D341Med (cell line): Measurements from ENCODE around the gene SH3GL1.

Source experiments
- DNase-seq: peaks from one replicate; pipeline ENCODE4 v3.0.0; 2012; ENCODE audit warnings: low spot score

SH3GL1 gene

GRCh38 chr19:4342615-4343369 is 57.6 kb downstream of the SH3GL1 start:
- peak; percentile 92 for DNase-seq

GRCh38 chr19:4342314-4342614 is 58.1 kb downstream of the SH3GL1 start:
- no peak for DNase-seq

GRCh38 chr19:4338441-4339355 is 61.6 kb downstream of the SH3GL1 start, which contains the start of gene STAP2:
Gene STAP2, minus strand, starts transcription at chr19:4338827. Its CDS starts 74 bp downstream, at chr19:4338753.
- DNase-seq = peak; percentile 33

DNA sequence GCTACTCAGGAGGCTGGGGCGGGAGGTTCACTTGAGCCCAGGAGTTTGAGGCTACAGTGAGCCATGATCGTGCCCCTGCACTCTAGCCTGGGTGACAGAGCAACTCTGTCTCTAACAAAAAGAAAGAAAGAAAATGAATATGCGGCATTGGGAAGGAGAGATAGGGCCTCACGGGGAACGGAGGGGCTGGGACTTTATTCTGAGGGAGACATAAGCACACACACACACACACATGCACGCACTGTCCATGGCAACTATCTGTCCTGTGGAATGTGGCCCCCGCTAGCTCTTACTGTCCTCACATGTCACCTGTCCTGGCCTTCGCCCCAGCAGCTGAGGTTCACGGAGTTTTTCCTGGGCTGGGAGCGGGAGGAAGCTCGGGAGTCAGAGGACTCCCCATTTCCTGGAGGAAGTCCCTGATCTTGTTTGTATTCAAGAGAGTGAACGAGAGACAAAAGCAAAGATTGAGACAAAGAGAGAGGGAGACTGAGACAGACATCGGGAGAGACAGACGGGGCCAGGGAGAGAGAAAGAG is 62.4 kb downstream of the SH3GL1 start:
- DNase-seq = no peak

DNA sequence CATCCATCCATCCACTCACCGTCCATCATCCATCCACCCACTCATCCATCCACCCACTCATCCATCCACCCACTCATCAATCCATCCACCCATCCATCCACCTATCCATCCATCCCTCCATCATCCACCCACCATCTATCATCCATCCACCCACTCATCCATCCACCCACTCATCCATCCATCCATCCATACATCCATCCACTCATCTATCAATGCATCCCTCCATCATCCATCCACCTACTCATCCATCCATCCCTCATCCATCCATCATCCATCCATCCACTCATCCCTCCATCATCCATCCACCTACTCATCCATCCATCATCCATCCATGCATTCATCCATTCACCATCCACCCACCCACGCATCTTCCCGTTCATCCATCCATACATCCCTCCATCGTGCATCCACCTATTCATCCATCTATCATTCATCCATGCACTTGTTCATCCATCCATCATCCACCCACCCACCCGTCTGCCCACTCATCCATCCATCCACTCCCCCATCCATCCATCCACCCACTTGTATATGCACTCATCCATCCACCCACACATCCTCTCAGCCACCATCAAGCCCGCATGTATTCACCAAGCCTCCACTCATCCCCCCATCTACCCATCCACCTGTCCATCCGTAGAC is 65.3 kb downstream of the SH3GL1 start:
- no peak for DNase-seq

DNA sequence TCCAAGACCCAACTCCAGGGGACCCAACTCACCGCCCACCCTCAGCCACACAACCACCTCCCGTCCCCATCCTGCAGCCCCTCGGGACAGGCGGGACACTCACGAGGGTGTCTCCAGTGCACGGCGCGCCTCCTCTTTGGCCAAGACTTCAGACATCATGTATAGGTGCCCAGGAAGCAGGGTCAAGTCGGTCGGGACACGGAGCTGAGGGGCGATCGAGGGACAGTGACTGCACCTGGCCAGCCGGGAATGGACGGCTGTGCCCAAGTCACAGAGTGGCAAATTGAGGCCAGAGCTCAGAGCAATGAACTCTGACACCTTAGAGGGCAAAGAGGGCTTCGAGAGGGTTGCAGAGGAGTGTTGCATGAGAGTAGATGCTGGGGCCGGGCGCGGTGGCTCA is 70.5 kb downstream of the SH3GL1 start:
- DNase-seq = no peak

DNA sequence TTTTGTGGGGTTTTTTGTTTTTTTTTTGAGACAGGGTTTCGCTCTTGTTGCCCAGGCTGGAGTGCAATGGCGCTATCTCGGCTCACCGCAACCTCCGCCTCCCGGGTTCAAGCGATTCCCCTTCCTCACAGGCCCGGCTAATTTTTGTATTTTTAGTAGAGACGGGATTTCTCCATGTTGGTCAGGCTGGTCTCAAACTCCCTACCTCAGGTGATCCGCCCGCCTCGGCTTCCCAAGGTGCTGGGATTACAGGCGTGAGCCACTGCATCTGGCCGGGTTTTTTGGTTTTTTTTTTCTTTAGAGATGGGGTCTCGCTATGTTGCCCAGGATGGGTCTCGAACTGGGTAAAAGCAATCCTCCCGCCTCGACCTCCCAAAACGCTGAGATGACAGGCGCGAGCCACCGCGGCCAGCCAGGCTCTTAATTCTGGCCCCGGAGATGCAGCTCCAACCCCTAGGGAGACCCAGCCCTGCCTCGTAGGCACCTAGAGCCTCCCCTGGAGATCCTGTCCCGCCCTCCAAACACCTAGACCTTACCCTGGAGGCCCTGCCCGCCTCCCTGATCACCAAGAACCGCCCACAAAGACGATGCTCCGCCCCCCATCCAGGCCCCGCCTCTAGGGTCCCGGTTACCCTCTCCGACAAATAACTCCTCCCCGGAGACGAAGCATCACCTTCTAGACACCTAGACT is 71.2 kb downstream of the SH3GL1 start:
- DNase-seq = peak; percentile 60

DNA sequence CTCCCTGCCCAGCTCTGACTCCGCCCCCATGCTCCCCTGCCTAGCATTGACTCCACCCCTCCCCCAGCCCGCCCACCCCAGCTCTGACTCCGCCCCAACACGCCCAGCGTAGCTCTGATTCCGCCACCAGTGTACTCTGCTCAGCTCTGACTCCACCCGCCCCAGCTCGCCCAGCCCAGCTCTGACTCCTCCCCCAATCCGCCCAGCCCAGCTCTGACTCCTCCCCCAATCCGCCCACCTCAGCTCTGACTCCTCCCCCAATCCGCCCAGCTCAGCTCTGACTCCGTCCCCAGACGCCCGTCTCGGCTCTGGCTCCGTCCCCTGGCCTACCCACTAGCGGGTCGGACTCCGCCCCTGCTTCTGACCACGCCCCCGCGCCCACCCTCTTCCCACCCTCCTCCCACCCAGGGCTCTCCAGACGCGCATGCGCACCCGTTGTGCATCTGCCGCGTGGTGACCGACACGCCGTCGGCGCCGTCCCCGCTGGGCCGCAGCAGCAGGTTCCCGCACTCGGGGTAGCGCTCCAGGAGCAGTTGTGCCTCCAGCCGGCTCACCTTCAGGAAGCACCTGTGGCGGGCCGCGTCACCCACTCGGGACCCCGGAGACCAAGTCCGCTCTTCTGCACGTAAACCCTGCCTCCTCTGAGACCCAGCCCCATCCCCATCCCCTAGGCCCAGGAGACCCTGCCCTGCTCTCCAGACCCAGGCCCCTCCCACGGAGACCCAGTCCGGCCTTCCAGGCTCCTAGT is 71.9 kb downstream of the SH3GL1 start:
- peak; percentile 95 for DNase-seq

DNA sequence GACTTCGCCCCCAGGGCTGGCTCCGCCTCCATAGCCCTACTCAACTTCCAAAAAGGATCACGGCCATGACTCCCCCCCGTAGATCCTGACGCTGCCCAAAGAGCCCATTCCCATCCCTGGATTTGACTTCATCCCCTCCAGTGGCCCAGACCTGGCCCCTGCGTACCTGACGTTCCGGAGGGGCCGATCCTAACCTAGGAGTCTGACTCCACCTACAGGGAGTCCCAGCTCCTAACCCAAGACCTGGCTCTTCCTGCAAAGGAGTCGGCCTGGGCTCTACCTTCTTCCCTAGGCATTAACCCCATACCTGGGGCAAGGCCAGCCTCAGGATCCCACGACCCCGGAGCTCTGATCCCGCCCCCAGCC is 72.5 kb downstream of the SH3GL1 start:
- no peak for DNase-seq

GRCh38 chr19:4327252-4327876 is 73.0 kb downstream of the SH3GL1 start:
- DNase-seq = peak; percentile 61

GRCh38 chr19:4326837-4327251 is 73.5 kb downstream of the SH3GL1 start:
- no peak for DNase-seq

- no peak for DNase-seq
These were observed 74.0 kb downstream of the SH3GL1 start for GRCh38 chr19:4326215-4326836.

DNA sequence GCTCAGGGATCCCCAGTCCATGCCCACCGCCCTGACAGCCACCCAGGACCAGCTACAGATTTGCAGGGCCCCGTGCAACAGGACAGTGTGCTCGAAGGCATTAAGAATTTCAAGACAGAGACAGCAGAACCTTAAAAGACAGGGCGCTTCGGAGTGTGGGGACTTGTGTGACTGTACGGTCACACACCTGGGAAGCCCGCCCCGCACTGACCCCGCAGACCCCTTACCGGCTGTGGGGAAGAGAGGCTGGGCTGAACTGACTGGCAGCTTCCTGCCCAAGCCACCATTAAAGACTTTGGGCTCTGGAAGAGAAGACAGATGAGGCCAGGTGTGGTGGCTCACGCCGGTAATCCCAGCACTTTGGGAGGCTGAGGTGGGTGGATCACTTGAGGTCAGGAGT is 76.1 kb downstream of the SH3GL1 start:
- DNase-seq = no peak

- DNase-seq = no peak
These were observed 76.7 kb downstream of the SH3GL1 start for GRCh38 chr19:4323692-4324091.

GRCh38 chr19:4322942-4323665 is 77.2 kb downstream of the SH3GL1 start:
- no peak for DNase-seq

GRCh38 chr19:4320419-4320818 is 79.9 kb downstream of the SH3GL1 start:
- no peak for DNase-seq

- no peak for DNase-seq
These were observed 81.2 kb downstream of the SH3GL1 start for GRCh38 chr19:4319067-4319718.

DNA sequence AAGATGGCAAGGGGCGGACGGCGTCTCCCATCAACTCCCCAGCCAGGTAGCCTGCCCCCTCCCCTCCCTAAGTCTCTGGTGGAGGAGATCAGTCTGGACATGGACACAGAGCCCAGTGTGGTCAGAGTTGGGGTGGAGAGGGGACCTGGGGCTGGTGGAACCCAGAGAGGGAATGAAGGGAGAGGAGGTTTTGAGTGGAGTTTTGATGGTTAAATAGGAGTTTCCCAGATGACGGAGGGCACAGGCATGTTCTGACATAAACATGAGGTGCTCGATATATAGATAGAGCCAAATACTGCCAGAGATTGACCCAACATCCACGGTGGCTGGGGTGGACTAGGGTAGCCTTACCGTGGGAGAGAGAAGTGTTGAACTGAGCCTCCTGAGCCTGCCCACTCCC is 81.9 kb downstream of the SH3GL1 start:
- DNase-seq = no peak

DNA sequence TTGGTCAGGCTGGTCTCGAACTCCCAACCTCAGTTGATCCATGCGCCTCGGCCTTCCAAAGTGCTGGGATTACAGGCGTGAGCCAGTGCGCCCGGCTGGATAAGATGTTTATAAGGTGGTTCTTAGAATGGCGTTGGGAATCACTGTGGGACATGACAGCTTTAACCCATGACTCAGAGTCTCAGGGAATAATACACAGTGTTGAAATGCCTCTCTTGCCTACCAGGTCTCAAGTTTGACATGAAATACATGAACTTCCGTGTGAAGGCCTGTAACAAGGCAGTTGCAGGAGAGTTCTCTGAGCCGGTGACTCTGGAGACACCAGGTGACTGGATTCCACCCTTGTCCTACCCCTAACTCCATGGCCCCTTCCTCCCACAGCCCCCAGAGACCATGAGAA is 83.4 kb downstream of the SH3GL1 start:
- DNase-seq = no peak
